IPS DF 6.9 (cell line): ENCODE measurements around the gene TRERF1.
A peak's percentile ranks its signal among the peaks of the same experiment; 100 is the strongest.
"Not testable (repeated sequence)": the region's sequence is repeated elsewhere in the genome, so short reads cannot be mapped to it uniquely, and the experiment has no call there.

Source experiments
- DNase-seq: peaks from one replicate; pipeline ENCODE4 v3.0.0-alpha.2; 2013; ENCODE audit warnings: low read depth, low spot score
- H3K27ac ChIP-seq: one replicate; pipeline ENCODE4 v1.5.1; 2013; ENCODE audit warnings: low read length, control low read depth
- H3K27me3 ChIP-seq: 2 replicates; pipeline ENCODE4 v1.6.1; 2013; ENCODE audit warnings: mild to moderate bottlenecking, low read length; ENCODE audit not compliant: control insufficient read depth, insufficient read depth
- H3K36me3 ChIP-seq: 2 replicates; pipeline ENCODE4 v1.6.1; 2013; ENCODE audit warnings: low read length; ENCODE audit not compliant: control insufficient read depth, insufficient read depth
- H3K4me1 ChIP-seq: 2 replicates; pipeline ENCODE4 v1.6.1; 2013; ENCODE audit warnings: low read length; ENCODE audit not compliant: control insufficient read depth, insufficient read depth
- H3K4me3 ChIP-seq: 2 replicates; pipeline ENCODE4 v1.5.1; 2013; ENCODE audit warnings: mild to moderate bottlenecking, low read length
- H3K9me3 ChIP-seq: 2 replicates; pipeline ENCODE4 v1.6.1; 2013; ENCODE audit warnings: low read length, inconsistent platforms; ENCODE audit not compliant: control insufficient read depth, insufficient read depth
- WGBS: extraction: QIAGEN DNeasy Blood & Tissue Kit; methylation state at CpG from one replicate; pipeline ENCODE4 v1.1.7; 2013; ENCODE audit warnings: mixed read lengths, missing lambda C conversion rate; ENCODE audit not compliant: insufficient read length, insufficient coverage; 5-methylcytosine and 5-hydroxymethylcytosine counted together

Gene TRERF1

DNA sequence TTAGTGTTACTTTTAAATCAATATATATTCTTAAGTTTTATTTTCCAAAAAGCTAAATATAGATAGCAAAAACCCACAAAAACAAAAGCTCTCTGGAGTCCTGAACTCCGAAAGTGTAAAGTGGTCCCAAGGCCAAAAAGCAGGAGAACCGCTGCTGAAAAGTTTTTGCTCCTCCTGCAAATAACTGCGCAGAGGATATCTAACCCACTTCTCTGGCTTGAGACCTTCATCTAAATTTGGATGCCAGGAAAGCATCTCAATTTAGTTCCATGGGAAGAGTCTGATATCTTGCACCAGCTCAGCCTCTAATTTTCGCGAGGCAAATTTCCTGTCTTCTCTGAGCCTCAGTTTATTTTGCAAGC, 234.6 kb downstream of the TRERF1 start:
- no CpG with 5 or more reads among the region's 5 CpGs for WGBS
- no peak for DNase-seq
- H3K4me3 ChIP-seq = peak overlapping the region; percentile 94; the same call in 1 of the 2 replicates
- no peaks in the 10 kb centered on the region for H3K9me3 ChIP-seq
- H3K27ac ChIP-seq = no peak overlapping the region
- H3K4me1 ChIP-seq = 0 out of 2 replicates have a peak, but pooled peaks cover 2% of the 10 kb centered on the region
- H3K36me3 ChIP-seq = no peaks in the 10 kb centered on the region
- H3K27me3 ChIP-seq = no peaks in the 10 kb centered on the region

DNA sequence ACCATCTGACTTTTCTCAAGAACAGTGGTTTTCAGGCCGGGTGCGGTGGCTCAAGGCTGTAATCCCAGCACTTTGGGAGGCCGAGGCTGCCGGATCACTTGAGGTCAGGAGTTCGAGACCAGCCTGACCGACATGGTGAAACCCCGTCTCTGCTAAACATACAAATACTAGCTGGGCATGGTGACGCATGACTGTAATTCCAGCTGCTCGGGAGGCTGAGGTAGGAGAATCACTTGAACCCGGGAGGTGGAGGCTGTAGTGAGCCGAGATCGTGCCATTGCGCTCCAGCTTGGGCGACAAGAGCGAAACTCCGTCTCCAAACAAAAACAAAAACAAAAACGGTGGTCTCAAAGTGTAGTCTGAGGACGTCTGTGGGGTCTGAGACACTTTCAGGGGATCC, 235.2 kb downstream of the TRERF1 start:
- H3K9me3 ChIP-seq, H3K27ac ChIP-seq, H3K4me1 ChIP-seq, H3K36me3 ChIP-seq, H3K27me3 ChIP-seq, DNase-seq, H3K4me3 ChIP-seq: not testable (repeated sequence)
- WGBS = no CpG with 5 or more reads among the region's 18 CpGs

DNA sequence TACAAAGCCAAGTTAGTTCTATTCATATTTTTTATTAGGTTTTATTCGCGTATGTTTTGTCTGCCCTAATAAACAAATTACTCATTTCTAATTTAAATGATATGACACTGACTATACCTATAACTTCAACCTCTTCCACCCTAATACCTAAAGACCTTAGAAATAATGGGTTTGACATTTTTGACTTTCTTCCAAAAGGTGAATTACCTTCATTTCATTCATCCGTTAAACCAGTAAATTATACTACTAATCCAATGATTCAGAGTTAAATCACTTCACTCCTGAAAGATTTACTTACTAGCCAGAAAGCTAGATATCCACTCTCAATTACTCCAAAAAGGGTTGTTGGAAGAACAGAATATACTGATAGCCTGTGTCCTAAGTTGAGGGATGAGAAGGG, 239.3 kb downstream of the TRERF1 start:
- H3K27ac ChIP-seq = no peak overlapping the region
- H3K4me3 ChIP-seq = no peak overlapping the region
- H3K36me3 ChIP-seq = peaks cover 6% of the 10 kb centered on the region; the same call in 1 of the 2 replicates
- DNase-seq = no peak
- 0 out of 2 replicates have a peak, but pooled peaks cover 2% of the 10 kb centered on the region for H3K4me1 ChIP-seq
- H3K9me3 ChIP-seq = no peaks in the 10 kb centered on the region
- WGBS = no CpG with 5 or more reads among the region's 3 CpGs
- H3K27me3 ChIP-seq = no peaks in the 10 kb centered on the region

DNA sequence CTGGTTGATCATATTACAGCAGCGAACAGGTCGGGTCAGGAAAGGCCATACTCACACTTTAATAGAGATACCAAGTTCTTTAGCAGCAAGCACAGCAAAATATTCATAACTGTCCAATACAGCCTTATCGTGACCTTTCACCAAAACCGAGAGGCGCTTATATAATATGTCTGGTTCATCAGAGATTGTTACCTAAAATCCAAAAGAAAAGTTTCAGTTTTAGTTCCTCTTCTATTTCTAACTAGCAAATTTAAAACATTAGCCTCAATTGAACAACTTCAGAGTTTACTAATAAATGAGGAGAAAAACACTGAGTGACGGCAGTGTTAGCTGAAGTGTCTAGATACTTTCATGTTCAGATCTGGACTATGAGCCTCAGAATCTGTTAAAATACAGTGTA, 240.0 kb downstream of the TRERF1 start:
- 0 out of 2 replicates have a peak, but pooled peaks cover 2% of the 10 kb centered on the region for H3K4me1 ChIP-seq
- H3K27me3 ChIP-seq = no peaks in the 10 kb centered on the region
- H3K9me3 ChIP-seq = no peaks in the 10 kb centered on the region
- peaks cover 6% of the 10 kb centered on the region; the same call in 1 of the 2 replicates for H3K36me3 ChIP-seq
- no peak overlapping the region for H3K27ac ChIP-seq
- no peak for DNase-seq
- no CpG with 5 or more reads among the region's 6 CpGs for WGBS
- no peak overlapping the region for H3K4me3 ChIP-seq

DNA sequence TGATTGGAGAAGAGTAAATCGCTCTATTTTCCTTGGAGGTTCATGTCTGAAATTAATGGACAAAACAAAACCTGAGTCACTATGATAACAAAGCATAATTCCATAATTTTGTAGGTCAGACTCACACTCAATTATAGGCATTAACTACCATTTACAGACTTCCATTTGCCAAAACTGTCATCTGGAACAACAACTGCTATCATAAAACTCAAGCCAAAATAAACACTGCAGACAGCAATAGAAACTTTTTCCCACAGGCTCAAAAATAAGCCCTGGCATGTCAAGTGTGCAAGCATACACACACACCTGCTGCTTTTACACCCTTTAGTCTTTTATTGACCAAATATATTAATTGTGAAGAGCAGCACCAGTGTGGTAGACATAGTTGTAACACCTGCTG, 241.2 kb downstream of the TRERF1 start:
- H3K27ac ChIP-seq = no peak overlapping the region
- H3K4me1 ChIP-seq = no peaks in the 10 kb centered on the region
- no peaks in the 10 kb centered on the region for H3K9me3 ChIP-seq
- DNase-seq = no peak
- no peak overlapping the region for H3K4me3 ChIP-seq
- WGBS = no CpG with 5 or more reads among the region's 1 CpG
- no peaks in the 10 kb centered on the region for H3K27me3 ChIP-seq
- H3K36me3 ChIP-seq = peaks cover 6% of the 10 kb centered on the region; the same call in 1 of the 2 replicates

DNA sequence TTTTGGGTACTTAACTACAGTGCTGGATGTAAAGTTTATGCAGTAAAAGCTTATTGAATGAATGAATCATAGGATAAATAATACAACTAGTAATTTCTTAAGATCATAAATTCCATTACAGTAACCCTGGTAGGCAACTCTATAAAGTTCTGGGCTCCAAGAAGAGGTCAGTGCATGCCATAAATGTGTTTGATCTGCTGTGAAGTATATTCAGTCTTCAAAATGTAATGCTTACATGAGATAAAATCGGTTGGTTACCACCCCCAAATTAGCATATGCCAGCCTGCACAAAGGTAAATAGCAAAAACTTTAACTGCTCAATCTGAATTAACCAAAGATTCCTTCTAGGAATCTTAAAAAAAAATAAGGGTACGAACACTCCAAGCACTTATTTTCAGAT, 244.2 kb downstream of the TRERF1 start:
- H3K27ac ChIP-seq, H3K4me3 ChIP-seq, H3K9me3 ChIP-seq, H3K27me3 ChIP-seq, H3K4me1 ChIP-seq, DNase-seq, H3K36me3 ChIP-seq: not testable (repeated sequence)
- WGBS = no CpG with 5 or more reads among the region's 2 CpGs

DNA sequence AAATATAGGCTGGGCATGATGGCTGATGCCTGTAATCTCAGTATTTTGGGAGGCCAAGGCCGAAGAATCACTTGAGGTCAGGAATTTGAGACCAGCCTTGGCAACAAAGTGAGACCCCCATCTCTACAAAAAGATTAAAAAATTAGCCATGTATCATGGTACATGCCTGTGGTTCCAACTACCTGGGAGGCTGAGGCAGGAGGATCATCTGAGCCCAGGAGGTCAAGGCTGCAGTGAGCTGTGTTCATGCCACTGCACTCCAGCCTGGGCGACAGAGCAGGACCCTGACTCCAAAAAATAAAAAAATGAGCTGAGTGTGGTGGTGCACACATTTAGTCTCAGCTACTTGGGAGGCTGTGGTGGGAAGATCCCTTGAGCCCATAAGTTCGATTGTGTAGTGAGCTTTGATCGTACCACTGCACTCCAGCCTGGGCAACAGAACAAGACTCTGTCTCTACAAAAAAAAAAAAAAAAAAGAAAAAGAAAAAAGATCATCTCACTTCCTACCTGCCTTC, 246.9 kb downstream of the TRERF1 start:
- WGBS = no CpG with 5 or more reads among the region's 4 CpGs
- H3K4me3 ChIP-seq = no peak overlapping the region
- H3K9me3 ChIP-seq = no peaks in the 10 kb centered on the region
- no peak for DNase-seq
- no peak overlapping the region for H3K27ac ChIP-seq
- peaks cover 4% of the 10 kb centered on the region; the same call in 1 of the 2 replicates for H3K36me3 ChIP-seq
- H3K27me3 ChIP-seq = no peaks in the 10 kb centered on the region
- H3K4me1 ChIP-seq = no peaks in the 10 kb centered on the region

DNA sequence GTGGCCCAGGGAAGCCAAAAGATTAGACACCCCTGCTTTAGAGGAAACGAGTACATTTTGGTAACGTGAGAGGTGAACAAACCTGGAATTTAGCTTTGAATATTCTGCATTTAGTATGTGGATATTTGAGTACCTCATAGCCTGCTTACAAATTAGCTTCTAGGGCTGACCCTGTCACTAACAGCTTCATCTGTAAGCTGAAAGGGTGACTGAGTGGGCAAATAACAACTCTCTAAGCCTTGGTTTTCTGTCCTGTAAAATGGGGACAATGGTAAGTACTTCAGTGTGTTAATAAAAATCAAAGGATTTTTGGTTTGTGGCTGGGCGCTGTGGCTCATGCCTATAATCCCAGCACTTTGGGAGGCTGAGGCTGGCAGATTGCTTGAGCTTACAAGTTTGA, 248.5 kb downstream of the TRERF1 start:
- WGBS = no CpG with 5 or more reads among the region's 3 CpGs
- Histone ChIP-seq H3K4me1 (no peaks in the 10 kb centered on the region), H3K27me3 (no peaks in the 10 kb centered on the region), H3K4me3 (no peak overlapping the region), H3K36me3 (no peaks in the 10 kb centered on the region; the same call in 1 of the 2 replicates), H3K27ac (no peak overlapping the region), H3K9me3 (no peaks in the 10 kb centered on the region)
- DNase-seq = no peak

DNA sequence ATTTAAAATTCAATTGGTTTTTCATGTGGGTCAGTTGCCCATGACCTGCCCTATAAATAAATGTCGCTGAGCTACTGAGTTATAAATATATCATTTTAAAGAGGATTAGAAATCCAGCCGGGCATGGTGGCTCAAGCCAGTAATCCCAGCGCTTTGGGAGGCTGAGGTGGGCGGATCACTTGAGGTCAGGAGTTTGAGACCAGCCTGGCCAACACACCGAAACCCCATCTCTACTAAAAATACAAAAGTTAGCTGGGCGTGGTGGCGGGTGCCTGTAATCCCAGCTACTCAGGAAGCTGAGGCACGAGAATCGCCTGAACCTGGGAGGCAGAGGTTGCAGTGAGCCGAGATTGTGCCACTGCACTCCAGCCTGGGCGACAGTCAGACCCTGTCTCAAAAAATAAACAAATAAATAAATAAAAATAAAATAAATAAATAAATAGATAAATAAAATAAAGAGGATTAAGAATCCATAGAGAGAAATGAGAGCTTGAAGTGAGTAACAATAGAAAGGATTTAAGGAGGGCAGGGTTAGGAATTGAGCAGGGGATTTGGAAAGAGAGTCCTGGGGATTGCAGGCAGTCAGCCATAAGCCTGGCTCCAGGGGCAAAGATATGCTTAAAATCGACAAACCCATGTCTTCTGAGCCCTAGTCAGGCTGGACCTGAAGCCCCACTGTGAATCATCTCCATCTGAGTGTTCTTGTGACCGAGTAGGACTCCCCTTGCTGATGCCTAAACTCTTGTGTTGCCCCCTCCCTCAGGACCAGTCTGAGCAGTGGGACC, 249.4 kb downstream of the TRERF1 start:
- not testable (repeated sequence) for H3K4me1 ChIP-seq, H3K27ac ChIP-seq
- no CpG with 5 or more reads among the region's 13 CpGs for WGBS

DNA sequence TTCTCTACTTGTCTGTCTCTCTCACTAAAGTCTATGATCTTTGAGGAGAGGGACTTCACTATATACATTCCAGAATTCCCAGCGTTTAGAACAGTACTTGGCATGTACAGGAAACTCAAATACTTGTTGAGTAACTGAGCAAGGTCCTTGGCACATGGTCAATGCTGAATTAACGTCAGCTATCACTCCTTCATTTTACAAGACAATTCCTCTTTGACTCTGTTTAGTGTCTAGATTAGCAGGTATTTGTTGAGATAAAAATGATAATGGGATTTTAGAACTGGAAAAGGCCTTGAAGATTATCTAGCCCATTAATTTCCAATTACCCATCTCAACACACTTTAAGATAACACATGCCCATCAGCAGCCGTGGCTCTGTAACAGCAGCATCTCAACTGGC, 250.3 kb downstream of the TRERF1 start:
- Histone ChIP-seq H3K27me3 (no peaks in the 10 kb centered on the region), H3K27ac (no peak overlapping the region), H3K4me3 (no peak overlapping the region), H3K9me3 (no peaks in the 10 kb centered on the region), H3K36me3 (no peaks in the 10 kb centered on the region), H3K4me1 (no peaks in the 10 kb centered on the region)
- WGBS = no CpG with 5 or more reads among the region's 3 CpGs
- DNase-seq = no peak

More for the DNA sequence above, 249.4 kb downstream of the TRERF1 start:
- not testable (repeated sequence) for H3K36me3 ChIP-seq, H3K4me3 ChIP-seq, H3K27me3 ChIP-seq, H3K9me3 ChIP-seq, DNase-seq

DNA sequence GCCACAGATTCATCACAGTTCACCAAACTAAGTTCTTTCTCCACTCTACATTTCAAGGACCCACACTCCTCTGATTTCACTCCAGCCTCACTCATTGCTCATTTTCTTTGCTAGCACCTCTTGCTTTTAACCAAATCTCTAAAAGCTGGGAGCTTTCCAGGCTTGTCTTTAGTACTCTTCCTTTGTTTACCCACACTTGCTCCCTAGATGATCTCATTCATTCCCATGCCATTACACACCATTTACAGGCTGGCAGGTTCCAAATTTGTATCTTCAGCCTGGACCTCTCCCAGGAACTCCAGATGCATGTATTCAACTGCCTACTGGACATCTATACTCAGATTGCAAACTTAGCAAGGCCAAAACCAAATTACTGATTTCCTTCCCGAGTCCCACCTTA, 251.7 kb downstream of the TRERF1 start:
- Histone ChIP-seq H3K27me3 (no peaks in the 10 kb centered on the region), H3K9me3 (no peaks in the 10 kb centered on the region), H3K27ac (no peak overlapping the region), H3K36me3 (no peaks in the 10 kb centered on the region), H3K4me3 (no peak overlapping the region), H3K4me1 (no peaks in the 10 kb centered on the region)
- no peak for DNase-seq
- WGBS = no CpG with 5 or more reads among the region's 1 CpG
